Activated T-helper 17 cell treated with anti-CD3 and anti-CD28 coated beads, Interleukin-2, amount 50 U/mL, for 72 hours (primary cell): ENCODE results near the gene SCNN1G. TPM values are rescaled to one million over a fixed set of nuclear protein-coding genes. Genes with fewer than 3 reads are reported as not detected.
A peak's percentile ranks its signal among the peaks of the same experiment; 100 is the strongest.
"Not testable (repeated sequence)": the region's sequence is repeated elsewhere in the genome, so short reads cannot be mapped to it uniquely, and the experiment has no call there.

ENCODE experiments used
- ATAC-seq: fragments of 150-1000 bp; cut with Tn5 transposase; replicated peaks from 2 replicates; pipeline ENCODE4 v1.10.0; 2021; ENCODE audit warnings: mild to moderate bottlenecking, moderate library complexity
- H3K27ac Mint-ChIP-seq: one replicate; pipeline ENCODE4 v1.8.0; 2022; ENCODE audit warnings: mixed read lengths
- H3K27me3 Mint-ChIP-seq: one replicate; pipeline ENCODE4 v1.8.0; 2022; ENCODE audit warnings: mixed read lengths
- H3K36me3 Mint-ChIP-seq: one replicate; pipeline ENCODE4 v1.8.0; 2022; ENCODE audit warnings: low read depth, mild to moderate bottlenecking, mixed read lengths
- H3K4me1 Mint-ChIP-seq: one replicate; pipeline ENCODE4 v1.8.0; 2022; ENCODE audit warnings: mixed read lengths
- H3K4me3 Mint-ChIP-seq: one replicate; pipeline ENCODE4 v1.8.0; 2022; ENCODE audit warnings: mild to moderate bottlenecking, mixed read lengths
- H3K9me3 Mint-ChIP-seq: one replicate; pipeline ENCODE4 v1.8.0; 2022; ENCODE audit warnings: mixed read lengths
- total RNA-seq, 2 donors: library from RNA; stranded (reverse); gene quantifications; one replicate each; pipeline ENCODE4 v1.2.3, GENCODE V29; 2022

SCNN1G gene
- total RNA-seq, 2 donors from 2014 or later: not detected

DNA sequence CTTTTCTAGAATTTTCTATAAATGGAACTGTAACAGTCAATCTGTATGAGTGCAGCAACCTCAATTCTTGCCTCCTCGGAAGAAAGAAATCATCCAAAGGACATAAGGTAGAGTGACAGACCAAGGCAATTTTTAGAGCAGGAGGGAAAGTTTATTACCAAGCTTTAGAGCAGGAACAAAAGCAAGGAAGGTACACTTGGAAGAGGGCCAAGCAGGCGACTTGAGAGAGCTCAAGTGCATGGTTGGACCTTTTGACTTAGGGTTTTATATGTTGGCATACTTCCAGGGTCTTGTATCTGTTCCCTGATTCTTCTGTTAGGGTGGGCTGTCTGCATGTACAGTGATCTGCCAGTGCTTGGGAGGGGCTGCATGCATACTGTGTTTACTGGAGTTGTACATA lies 50.3 kb downstream of the SCNN1G start:
- H3K27ac Mint-ChIP-seq: no peak overlapping the region
- H3K4me1 Mint-ChIP-seq: no peaks in the 10 kb centered on the region
- ATAC-seq: no peak
- peaks cover 3% of the 10 kb centered on the region for H3K9me3 Mint-ChIP-seq
- H3K27me3 Mint-ChIP-seq: peaks cover 18% of the 10 kb centered on the region
- H3K36me3 Mint-ChIP-seq: no peaks in the 10 kb centered on the region
- no peak overlapping the region for H3K4me3 Mint-ChIP-seq

- no peak overlapping the region for H3K4me3 Mint-ChIP-seq
- no peaks in the 10 kb centered on the region for H3K36me3 Mint-ChIP-seq
- no peaks in the 10 kb centered on the region for H3K9me3 Mint-ChIP-seq
- H3K27me3 Mint-ChIP-seq: peaks cover 15% of the 10 kb centered on the region
- H3K27ac Mint-ChIP-seq: no peak overlapping the region
- no peaks in the 10 kb centered on the region for H3K4me1 Mint-ChIP-seq
- no peak for ATAC-seq
Measured at GRCh38 chr16:23235176-23235575, 52.6 kb downstream of the SCNN1G start.

DNA sequence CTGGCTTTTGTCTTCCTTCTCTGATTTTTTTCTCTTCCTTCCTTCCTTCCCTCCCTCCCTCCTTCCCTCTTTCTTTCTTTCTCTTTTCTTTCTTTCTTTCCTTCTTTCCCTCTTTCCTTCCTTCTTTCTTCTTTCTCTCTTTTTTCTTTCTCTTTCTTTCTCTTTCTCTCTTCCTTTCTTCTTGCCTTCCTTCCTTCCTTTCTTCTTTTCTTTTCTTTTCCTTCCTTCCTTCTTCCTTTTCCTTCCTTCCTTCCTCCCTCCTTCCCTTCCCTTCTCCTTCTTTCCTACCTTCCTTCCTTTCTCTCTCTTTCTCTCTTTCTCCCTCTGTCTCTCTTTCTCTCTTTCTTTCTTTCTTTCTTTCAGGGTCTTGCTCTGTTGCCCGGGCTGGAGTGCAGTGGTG lies 54.4 kb downstream of the SCNN1G start:
- Mint-ChIP-seq H3K36me3 (no peaks in the 10 kb centered on the region), H3K27ac (no peak overlapping the region), H3K4me1 (no peaks in the 10 kb centered on the region), H3K4me3 (no peak overlapping the region), H3K27me3 (peaks cover 15% of the 10 kb centered on the region), H3K9me3 (no peaks in the 10 kb centered on the region)
- no peak for ATAC-seq

GRCh38 chr16:23240994-23241393 lies 58.4 kb downstream of the SCNN1G start:
- no peak for ATAC-seq
- Mint-ChIP-seq H3K27me3 (peaks cover 5% of the 10 kb centered on the region), H3K36me3 (no peaks in the 10 kb centered on the region), H3K9me3 (peaks cover 3% of the 10 kb centered on the region), H3K4me3 (no peak overlapping the region), H3K27ac (no peak overlapping the region), H3K4me1 (no peaks in the 10 kb centered on the region)

DNA sequence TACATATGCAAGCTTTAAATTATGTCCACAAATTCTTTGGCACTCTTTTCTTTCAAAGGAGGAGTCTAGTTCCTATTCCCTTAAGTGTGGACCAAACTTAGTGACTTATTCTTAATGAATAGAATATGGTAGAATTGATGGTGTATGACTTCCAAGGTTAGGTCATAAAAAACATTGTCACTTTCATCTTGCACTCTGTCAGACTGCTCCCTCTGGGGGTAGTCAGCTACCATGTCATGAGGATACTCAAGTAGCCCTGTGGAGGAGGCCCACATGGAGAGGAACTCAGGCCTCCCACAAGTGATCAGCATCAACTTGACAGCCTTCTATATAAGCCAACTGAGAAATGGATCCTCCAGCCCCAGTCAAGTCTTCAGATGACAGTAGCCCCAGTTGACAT lies 61.6 kb downstream of the SCNN1G start:
- Mint-ChIP-seq H3K27ac (no peak overlapping the region), H3K4me1 (no peaks in the 10 kb centered on the region), H3K4me3 (no peak overlapping the region), H3K36me3 (no peaks in the 10 kb centered on the region), H3K9me3 (peaks cover 6% of the 10 kb centered on the region), H3K27me3 (no peaks in the 10 kb centered on the region)
- ATAC-seq: no peak

GRCh38 chr16:23245268-23245667 lies 62.7 kb downstream of the SCNN1G start:
- Mint-ChIP-seq H3K36me3 (no peaks in the 10 kb centered on the region), H3K27me3 (peaks cover 2% of the 10 kb centered on the region), H3K4me3 (no peak overlapping the region), H3K4me1 (no peaks in the 10 kb centered on the region), H3K9me3 (peaks cover 6% of the 10 kb centered on the region), H3K27ac (no peak overlapping the region)
- no peak for ATAC-seq

DNA sequence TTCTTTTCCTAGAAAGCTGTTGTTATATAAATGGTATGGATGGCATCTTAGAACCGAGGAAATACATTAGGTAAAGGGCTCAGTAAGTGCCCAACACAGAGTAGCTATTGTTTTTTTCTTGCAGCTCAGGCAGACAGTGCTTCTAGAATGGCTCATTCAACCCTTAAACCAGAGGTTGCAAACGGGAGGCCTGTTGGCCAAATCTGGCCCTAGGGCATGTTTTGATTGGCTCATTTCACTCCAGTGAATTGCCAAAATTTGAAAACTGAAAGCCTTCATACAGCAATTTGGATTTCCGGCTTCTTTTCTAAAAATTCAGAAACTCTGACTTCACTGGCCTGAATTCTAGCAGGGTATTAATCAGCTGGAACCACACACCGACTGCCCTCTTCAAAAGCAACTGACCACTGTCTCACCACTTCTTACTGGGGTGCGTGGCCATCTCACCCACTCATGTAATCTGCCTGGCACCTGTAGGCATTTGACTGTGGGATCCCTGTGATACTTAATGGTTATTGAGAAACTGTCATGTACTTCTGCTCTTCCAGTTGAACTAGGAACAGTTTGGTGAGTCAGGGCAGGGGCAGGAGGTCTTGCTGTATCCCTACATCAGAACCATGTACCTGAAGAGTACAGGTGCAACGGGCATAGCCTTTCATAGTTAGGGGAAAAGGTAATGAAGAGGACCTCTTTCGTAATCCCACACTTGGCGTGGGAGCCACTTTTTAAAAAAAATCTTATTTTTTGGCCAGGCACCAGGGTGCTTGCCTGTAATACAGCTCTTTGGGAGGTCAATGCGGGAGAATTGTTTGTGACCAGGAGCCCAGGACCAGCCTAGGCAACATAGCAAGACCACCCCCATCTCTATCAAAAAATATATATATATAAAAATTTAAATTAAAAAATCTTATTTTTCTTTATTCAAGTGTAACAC lies 66.0 kb downstream of the SCNN1G start:
- Mint-ChIP-seq H3K27me3 (peaks cover 10% of the 10 kb centered on the region), H3K4me3 (no peak overlapping the region), H3K36me3 (no peaks in the 10 kb centered on the region), H3K9me3 (peaks cover 6% of the 10 kb centered on the region), H3K4me1 (no peaks in the 10 kb centered on the region), H3K27ac (no peak overlapping the region)
- ATAC-seq: no peak

GRCh38 chr16:23249830-23250229 lies 67.3 kb downstream of the SCNN1G start:
- no peak for ATAC-seq
- Mint-ChIP-seq H3K27me3 (peaks cover 10% of the 10 kb centered on the region), H3K4me3 (no peak overlapping the region), H3K9me3 (peaks cover 3% of the 10 kb centered on the region), H3K27ac (no peak overlapping the region), H3K4me1 (no peaks in the 10 kb centered on the region), H3K36me3 (no peaks in the 10 kb centered on the region)

- H3K4me1 Mint-ChIP-seq: no peaks in the 10 kb centered on the region
- H3K27me3 Mint-ChIP-seq: peaks cover 15% of the 10 kb centered on the region
- no peak overlapping the region for H3K27ac Mint-ChIP-seq
- H3K36me3 Mint-ChIP-seq: no peaks in the 10 kb centered on the region
- H3K9me3 Mint-ChIP-seq: no peaks in the 10 kb centered on the region
- H3K4me3 Mint-ChIP-seq: no peak overlapping the region
- peak; percentile 58 for ATAC-seq
Measured at GRCh38 chr16:23252310-23252709, 69.8 kb downstream of the SCNN1G start.

DNA sequence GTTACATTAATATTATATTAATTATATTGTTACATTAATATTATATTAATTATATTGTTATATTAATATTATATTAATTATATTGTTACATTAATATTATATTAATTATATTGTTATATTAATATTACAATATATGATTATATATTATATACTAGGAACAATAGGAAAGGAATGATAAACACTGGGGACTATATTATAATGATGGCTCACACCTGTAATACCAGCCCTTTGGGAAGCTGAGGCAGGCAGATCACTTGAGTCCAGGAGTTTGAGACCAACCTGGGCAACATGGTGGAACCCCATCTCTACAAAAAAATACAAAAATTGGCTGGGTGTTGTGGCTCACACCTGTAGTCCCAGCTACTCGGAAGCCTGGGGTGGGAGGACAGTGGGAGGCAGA lies 71.1 kb downstream of the SCNN1G start:
- H3K36me3 Mint-ChIP-seq, ATAC-seq, H3K9me3 Mint-ChIP-seq, H3K27ac Mint-ChIP-seq, H3K4me3 Mint-ChIP-seq, H3K4me1 Mint-ChIP-seq: not testable (repeated sequence)
- peaks cover 21% of the 10 kb centered on the region for H3K27me3 Mint-ChIP-seq

GRCh38 chr16:23254338-23254737 lies 71.8 kb downstream of the SCNN1G start:
- Mint-ChIP-seq H3K9me3 (no peaks in the 10 kb centered on the region), H3K27ac (no peak overlapping the region), H3K4me3 (no peak overlapping the region), H3K4me1 (no peaks in the 10 kb centered on the region), H3K27me3 (peaks cover 21% of the 10 kb centered on the region), H3K36me3 (no peaks in the 10 kb centered on the region)
- ATAC-seq: peak; percentile 58

DNA sequence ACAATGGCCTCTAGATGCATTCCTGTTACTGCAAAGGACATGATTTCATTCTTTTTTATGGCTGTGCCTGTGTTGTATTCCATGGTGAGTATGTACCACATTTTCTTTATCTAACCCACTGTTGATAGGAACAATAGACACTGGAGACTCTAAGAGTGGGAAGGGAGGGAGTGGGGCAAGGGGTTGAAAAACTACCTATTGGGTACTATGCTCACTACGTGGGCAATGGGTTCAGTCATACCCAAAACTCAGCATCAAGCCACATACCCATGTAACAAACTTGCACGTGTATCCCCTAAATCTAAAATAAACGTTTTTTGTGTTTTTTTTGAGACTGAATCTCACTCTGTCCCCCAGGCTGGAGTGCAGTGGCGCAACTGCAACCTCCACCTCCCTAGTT lies 72.5 kb downstream of the SCNN1G start:
- Mint-ChIP-seq H3K27ac (no peak overlapping the region), H3K27me3 (peaks cover 23% of the 10 kb centered on the region), H3K36me3 (no peaks in the 10 kb centered on the region), H3K4me1 (no peaks in the 10 kb centered on the region), H3K9me3 (no peaks in the 10 kb centered on the region), H3K4me3 (no peak overlapping the region)
- peak; percentile 23 for ATAC-seq

DNA sequence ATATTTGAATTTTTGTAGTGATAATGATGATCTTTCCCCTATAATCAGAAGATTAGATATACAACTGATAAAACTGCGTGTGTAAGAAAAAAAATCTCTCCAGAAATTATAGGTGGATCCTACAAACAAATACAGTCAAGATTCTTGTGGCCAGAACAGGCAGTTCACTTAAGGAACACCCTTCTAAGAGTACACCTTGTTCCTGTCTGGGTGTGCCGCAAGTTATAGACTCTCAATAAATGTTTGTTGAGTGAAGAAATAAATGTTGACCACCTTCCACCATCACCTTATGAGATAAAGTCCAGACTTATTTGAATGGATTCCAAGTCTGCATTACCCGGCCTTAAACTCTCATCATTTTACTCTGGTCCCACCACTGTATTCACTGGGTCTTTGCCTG lies 73.9 kb downstream of the SCNN1G start:
- Mint-ChIP-seq H3K4me3 (no peak overlapping the region), H3K9me3 (no peaks in the 10 kb centered on the region), H3K4me1 (no peaks in the 10 kb centered on the region), H3K27me3 (peaks cover 17% of the 10 kb centered on the region), H3K27ac (no peak overlapping the region), H3K36me3 (no peaks in the 10 kb centered on the region)
- ATAC-seq: no peak

DNA sequence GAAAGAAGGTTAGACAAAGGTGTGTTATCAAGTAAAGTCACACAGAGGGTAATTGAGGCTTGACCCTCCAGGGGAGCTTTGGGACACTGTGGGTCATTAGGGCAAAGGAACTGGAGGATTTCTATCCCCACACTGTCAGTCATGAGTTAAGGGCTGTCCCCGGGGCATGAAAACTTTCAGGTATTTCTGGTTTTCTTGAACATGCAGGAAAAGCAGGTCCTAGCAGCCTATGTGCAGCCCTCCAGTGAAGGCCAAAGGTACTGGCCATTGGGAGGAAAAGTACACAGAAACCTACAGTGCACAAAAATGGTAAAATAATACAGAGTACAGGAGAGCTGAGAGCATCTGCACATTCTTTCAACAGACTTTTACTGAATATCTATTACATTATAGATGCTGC lies 75.1 kb downstream of the SCNN1G start:
- Mint-ChIP-seq H3K27me3 (peaks cover 13% of the 10 kb centered on the region), H3K27ac (no peak overlapping the region), H3K9me3 (no peaks in the 10 kb centered on the region), H3K4me3 (no peak overlapping the region), H3K36me3 (no peaks in the 10 kb centered on the region), H3K4me1 (no peaks in the 10 kb centered on the region)
- no peak for ATAC-seq

GRCh38 chr16:23258919-23259237 lies 76.3 kb downstream of the SCNN1G start:
- Mint-ChIP-seq H3K36me3 (no peaks in the 10 kb centered on the region), H3K4me1 (no peaks in the 10 kb centered on the region), H3K27me3 (peaks cover 18% of the 10 kb centered on the region), H3K4me3 (no peak overlapping the region), H3K27ac (no peak overlapping the region), H3K9me3 (no peaks in the 10 kb centered on the region)
- ATAC-seq: no peak
